Progenitor cell of endocrine pancreas (in vitro differentiated cells): Measurements from ENCODE around the gene USP30. TPM values are rescaled to one million over a fixed set of nuclear protein-coding genes. Genes with fewer than 3 reads are reported as not detected.
A peak's percentile ranks its signal among the peaks of the same experiment; 100 is the strongest.

Experiments
- DNase-seq: peaks from one replicate; pipeline ENCODE4 v3.0.0; 2021; ENCODE audit warnings: low spot score; ENCODE audit not compliant: unreplicated experiment
- H3K27ac Mint-ChIP-seq: 2 replicates; pipeline ENCODE4 v1.8.0; 2021; ENCODE audit warnings: mild to moderate bottlenecking, moderate library complexity, mixed read lengths
- H3K27me3 Mint-ChIP-seq: 2 replicates; pipeline ENCODE4 v1.8.0; 2021; ENCODE audit warnings: mixed read lengths
- H3K36me3 Mint-ChIP-seq: 2 replicates; pipeline ENCODE4 v1.8.0; 2022; ENCODE audit warnings: mixed read lengths; ENCODE audit not compliant: insufficient read depth
- H3K4me1 Mint-ChIP-seq: 2 replicates; pipeline ENCODE4 v1.8.0; 2021; ENCODE audit warnings: low read depth, mixed read lengths
- H3K4me3 Mint-ChIP-seq: 2 replicates; pipeline ENCODE4 v1.8.0; 2021; ENCODE audit warnings: low read depth, mild to moderate bottlenecking, moderate library complexity, mixed read lengths
- H3K9me3 Mint-ChIP-seq: 2 replicates; pipeline ENCODE4 v1.8.0; 2021; ENCODE audit warnings: low read depth, mixed read lengths
- long read RNA-seq: library from polyadenylated mRNA; unstranded; transcript quantifications from one replicate; pipeline ENCODE4 v2.0.0, GENCODE V29; 2020
- total RNA-seq: library from RNA; stranded (reverse); gene quantifications from 2 replicates; pipeline ENCODE4 v1.2.1, GENCODE V29; 2021
- TF ChIP-seq, protein P1 (sequence below): fragments of 200-600 bp; sonication (generic); IDR thresholded peaks from one replicate; pipeline ENCODE4 v1.5.0; 2021; ENCODE audit warnings: antibody characterized with exemption, mild to moderate bottlenecking; ENCODE audit not compliant: unreplicated experiment

USP30 gene, protein sequence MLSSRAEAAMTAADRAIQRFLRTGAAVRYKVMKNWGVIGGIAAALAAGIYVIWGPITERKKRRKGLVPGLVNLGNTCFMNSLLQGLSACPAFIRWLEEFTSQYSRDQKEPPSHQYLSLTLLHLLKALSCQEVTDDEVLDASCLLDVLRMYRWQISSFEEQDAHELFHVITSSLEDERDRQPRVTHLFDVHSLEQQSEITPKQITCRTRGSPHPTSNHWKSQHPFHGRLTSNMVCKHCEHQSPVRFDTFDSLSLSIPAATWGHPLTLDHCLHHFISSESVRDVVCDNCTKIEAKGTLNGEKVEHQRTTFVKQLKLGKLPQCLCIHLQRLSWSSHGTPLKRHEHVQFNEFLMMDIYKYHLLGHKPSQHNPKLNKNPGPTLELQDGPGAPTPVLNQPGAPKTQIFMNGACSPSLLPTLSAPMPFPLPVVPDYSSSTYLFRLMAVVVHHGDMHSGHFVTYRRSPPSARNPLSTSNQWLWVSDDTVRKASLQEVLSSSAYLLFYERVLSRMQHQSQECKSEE
- 23.0 and 25.9 TPM in 2 replicates for total RNA-seq
- long read RNA-seq, transcript USP30-201 (13 exons, 3,742 nt): major isoform, 22 of 41 reads
- long read RNA-seq, partial matches to known transcripts: 6 of 41 reads
- long read RNA-seq, other reads (novel, unspliced or antisense): 12 of 41 reads

DNA sequence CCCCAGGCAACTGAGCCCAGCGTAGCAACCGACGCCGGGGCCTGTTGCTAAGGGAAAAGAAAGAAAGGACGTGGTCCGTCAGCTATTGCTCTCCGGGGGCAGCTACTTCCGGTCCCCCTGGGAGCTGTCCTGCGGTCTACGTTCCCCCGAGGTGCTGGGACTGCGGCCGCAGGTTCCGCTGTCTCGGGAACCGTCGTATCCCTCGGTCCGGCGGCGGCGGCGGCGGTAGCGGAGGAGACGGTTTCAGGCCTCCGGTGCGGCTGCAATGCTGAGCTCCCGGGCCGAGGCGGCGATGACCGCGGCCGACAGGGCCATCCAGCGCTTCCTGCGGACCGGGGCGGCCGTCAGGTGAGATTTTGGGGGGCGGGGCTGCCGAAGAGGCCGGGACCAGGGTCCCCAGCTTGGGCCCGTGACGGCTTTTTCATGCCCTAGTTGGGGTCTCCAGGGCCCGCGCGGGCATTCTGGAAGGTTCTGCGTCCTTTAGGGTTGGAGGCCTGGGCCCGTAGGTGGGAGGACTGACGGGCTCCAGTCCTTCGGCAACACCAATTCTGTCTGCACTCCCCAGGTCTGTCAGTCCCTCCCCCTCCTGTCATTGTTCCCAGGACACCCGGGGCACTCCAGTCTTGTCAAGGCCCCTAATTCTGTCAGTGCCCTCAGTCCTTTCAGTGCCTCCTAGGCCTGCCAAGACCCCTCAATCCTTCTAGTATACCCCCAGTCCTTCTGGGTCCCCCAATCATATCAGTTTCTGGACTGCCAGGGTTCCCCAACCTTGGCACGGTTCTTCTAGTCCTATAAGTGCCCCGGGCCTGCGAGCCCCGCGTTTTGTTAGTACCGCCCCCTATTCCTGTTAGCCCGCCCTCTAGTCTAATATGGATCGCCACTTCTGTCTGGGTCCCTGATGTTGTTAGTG, at the start of gene USP30:
Gene USP30, plus strand, starts transcription at position 163 of the 910 bp plus-strand sequence. Its CDS starts 103 bp downstream, at position 266.
- H3K4me1 Mint-ChIP-seq: peaks cover 12% of the 10 kb centered on the region
- peak; percentile 83 for DNase-seq

GRCh38 chr12:109004017-109004416, 48.4 kb upstream of the USP30 start:
- Mint-ChIP-seq H3K4me3 (no peak overlapping the region), H3K36me3 (no peaks in the 10 kb centered on the region), H3K9me3 (no peaks in the 10 kb centered on the region), H3K27ac (no peak overlapping the region), H3K27me3 (peaks cover 9% of the 10 kb centered on the region), H3K4me1 (no peaks in the 10 kb centered on the region)
- TF ChIP-seq, protein P1, sequence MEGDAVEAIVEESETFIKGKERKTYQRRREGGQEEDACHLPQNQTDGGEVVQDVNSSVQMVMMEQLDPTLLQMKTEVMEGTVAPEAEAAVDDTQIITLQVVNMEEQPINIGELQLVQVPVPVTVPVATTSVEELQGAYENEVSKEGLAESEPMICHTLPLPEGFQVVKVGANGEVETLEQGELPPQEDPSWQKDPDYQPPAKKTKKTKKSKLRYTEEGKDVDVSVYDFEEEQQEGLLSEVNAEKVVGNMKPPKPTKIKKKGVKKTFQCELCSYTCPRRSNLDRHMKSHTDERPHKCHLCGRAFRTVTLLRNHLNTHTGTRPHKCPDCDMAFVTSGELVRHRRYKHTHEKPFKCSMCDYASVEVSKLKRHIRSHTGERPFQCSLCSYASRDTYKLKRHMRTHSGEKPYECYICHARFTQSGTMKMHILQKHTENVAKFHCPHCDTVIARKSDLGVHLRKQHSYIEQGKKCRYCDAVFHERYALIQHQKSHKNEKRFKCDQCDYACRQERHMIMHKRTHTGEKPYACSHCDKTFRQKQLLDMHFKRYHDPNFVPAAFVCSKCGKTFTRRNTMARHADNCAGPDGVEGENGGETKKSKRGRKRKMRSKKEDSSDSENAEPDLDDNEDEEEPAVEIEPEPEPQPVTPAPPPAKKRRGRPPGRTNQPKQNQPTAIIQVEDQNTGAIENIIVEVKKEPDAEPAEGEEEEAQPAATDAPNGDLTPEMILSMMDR: no peak
- DNase-seq: no peak

More for the DNA sequence above, at the start of gene USP30:
- Mint-ChIP-seq H3K9me3 (no peaks in the 10 kb centered on the region), H3K4me3 (peak within 1 kb of the TSS; percentile 96), H3K27me3 (peaks cover 3% of the 10 kb centered on the region), H3K27ac (peak within 1 kb of the TSS; percentile 96), H3K36me3 (peaks cover 4% of the 10 kb centered on the region)
- TF ChIP-seq, protein P1: no peak

- no peaks in the 10 kb centered on the region for H3K4me1 Mint-ChIP-seq
- no peak for DNase-seq
- TF ChIP-seq, protein P1: no peak
These were observed 42.6 kb upstream of the USP30 start for GRCh38 chr12:109009766-109010165.

GRCh38 chr12:109010259-109010658, 42.1 kb upstream of the USP30 start:
- H3K36me3 Mint-ChIP-seq: no peaks in the 10 kb centered on the region
- H3K4me3 Mint-ChIP-seq: no peak overlapping the region
- H3K9me3 Mint-ChIP-seq: no peaks in the 10 kb centered on the region
- H3K27ac Mint-ChIP-seq: no peak overlapping the region
- peaks cover 18% of the 10 kb centered on the region for H3K27me3 Mint-ChIP-seq
- no peaks in the 10 kb centered on the region for H3K4me1 Mint-ChIP-seq
- no peak for DNase-seq
- TF ChIP-seq, protein P1: no peak

More at GRCh38 chr12:109009766-109010165, 42.6 kb upstream of the USP30 start:
- no peak overlapping the region for H3K27ac Mint-ChIP-seq
- H3K9me3 Mint-ChIP-seq: no peaks in the 10 kb centered on the region
- H3K27me3 Mint-ChIP-seq: peaks cover 14% of the 10 kb centered on the region
- H3K4me3 Mint-ChIP-seq: no peak overlapping the region
- H3K36me3 Mint-ChIP-seq: no peaks in the 10 kb centered on the region
